CMK (cell line): Measurements from ENCODE around the gene SMCO1.
A peak's percentile ranks its signal among the peaks of the same experiment; 100 is the strongest.
"Not testable (repeated sequence)": the region's sequence is repeated elsewhere in the genome, so short reads cannot be mapped to it uniquely, and the experiment has no call there.

Experiments used
- DNase-seq: peaks from one replicate; pipeline ENCODE4 v3.0.0-alpha.2; 2010; ENCODE audit warnings: low read depth

Gene SMCO1, protein sequence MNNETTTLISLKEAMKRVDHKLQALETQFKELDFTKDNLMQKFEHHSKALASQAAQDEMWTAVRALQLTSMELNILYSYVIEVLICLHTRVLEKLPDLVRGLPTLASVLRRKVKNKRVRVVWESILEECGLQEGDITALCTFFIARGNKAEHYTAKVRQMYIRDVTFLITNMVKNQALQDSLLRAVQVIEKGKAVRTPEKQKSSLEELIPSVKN

GRCh38 chr3:196514913-196515621 is at the start of gene SMCO1:
Gene SMCO1, minus strand, starts transcription at chr3:196515346. Its CDS starts 137 bp downstream, at chr3:196515209.
- no peak for DNase-seq

DNA sequence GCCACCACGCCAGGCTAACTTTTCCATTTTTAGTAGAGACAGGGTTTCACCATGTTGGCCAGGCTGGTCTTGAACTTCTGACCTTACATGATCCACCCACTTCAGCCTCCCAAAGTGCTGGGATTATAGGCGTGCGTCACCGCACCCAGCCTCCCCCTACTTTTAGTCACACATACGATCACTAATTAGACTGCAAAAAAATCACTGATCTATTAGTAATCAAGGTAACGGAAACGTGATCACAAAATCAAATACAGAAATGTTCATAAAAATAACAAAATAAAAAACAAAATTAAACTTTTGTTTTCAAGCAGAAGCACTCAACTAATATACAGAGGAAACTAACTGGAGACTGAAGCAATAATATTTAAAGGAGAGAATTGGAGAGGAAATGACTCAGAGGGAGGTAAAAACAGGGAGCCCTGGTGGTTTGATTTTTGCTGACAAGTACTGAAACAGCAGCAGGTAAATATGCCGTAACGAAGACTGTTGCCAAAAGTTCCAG is 48.6 kb upstream of the SMCO1 start:
- no peak for DNase-seq

DNA sequence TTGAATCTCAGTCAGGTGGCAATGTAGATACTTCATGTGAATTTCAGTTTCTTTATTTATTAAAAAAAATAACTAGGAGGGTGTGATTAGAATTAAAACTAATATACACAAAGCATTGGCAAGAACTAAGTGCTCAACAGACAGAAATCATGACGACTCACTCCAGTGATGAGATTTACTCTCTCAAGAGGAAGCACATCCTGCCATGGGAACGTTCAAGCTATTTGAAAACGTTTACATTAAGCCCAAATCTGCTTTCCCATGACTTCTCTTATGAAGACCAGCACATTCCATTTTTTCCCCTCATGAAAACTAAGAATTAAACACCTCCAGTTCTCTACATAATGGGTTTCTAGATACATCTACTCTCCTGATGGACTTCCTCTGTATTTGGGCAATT is 44.7 kb upstream of the SMCO1 start:
- DNase-seq = no peak

DNA sequence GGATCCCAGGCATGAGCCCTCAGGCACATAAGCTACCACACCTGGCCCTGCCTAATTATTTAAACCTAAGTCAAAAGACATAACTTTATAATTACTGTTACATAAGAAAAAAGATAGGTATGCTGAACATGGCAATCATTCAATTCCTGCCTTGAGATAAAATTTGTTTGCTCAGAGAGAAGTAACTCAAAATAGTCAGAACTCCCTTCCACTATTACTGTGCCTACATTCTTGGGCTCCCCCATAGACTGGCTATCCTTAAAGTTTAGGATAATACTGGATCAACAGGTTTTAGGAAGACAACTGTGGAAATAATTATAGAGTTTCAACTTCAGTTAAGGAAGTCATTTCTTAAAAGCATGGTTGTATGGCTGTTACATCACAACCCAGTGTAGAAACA is 43.3 kb upstream of the SMCO1 start:
- DNase-seq = no peak

DNA sequence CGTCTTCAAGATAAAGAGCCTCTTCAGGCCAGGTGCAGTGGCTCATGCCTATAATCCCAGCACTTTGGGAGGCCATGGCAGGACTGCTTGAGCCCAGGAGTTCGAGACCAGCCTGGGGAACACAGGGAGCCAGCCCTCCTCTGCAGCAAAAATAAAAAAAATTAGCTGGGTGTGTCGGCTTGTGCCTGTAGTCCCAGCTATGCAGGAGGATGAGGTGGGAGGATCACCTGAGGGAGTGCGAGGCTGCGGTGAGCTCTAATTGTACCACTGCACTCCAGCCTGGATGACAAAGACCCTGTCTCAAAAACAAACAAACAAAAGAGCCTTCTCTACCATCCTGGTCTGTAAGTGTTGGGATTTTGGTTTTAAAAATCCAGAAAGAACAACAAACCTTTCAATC is 42.1 kb upstream of the SMCO1 start:
- DNase-seq = no peak

- DNase-seq = no peak
Measured at GRCh38 chr3:196555295-196555694, 40.1 kb upstream of the SMCO1 start.

- no peak for DNase-seq
Measured at GRCh38 chr3:196554205-196554604, 39.1 kb upstream of the SMCO1 start.

GRCh38 chr3:196553551-196553950 is 38.4 kb upstream of the SMCO1 start:
- DNase-seq = no peak

- no peak for DNase-seq
Measured at GRCh38 chr3:196552253-196552652, 37.1 kb upstream of the SMCO1 start.

DNA sequence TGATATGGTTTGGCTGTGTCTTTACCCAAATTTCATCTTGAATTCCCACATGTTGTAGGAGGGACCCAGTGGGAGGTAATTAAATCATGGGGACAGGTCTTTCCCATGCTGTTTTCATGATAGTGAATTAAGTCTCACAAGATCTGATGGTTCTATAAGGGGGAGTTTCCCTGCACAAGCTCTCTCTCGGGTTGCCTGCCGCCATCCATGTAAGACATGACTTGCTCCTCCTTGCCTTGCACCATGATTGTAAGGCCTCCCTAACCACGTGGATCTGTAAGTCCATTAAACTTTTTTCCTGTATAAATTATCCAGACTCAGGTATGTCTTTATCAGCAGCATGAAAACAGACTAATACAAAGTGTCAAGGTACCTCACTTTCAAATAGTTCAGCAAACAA is 35.0 kb upstream of the SMCO1 start:
- not testable (repeated sequence) for DNase-seq

- not testable (repeated sequence) for DNase-seq
Measured at GRCh38 chr3:196549312-196549711, 34.2 kb upstream of the SMCO1 start.

GRCh38 chr3:196547067-196547466 is 31.9 kb upstream of the SMCO1 start:
- DNase-seq = no peak

GRCh38 chr3:196546537-196546936 is 31.4 kb upstream of the SMCO1 start:
- DNase-seq = no peak

GRCh38 chr3:196544491-196544992 is 29.4 kb upstream of the SMCO1 start:
- DNase-seq = no peak

GRCh38 chr3:196541684-196542445 is 26.7 kb upstream of the SMCO1 start:
- no peak for DNase-seq

GRCh38 chr3:196537319-196537984 is 22.3 kb upstream of the SMCO1 start:
- DNase-seq = no peak

- no peak for DNase-seq
Measured at GRCh38 chr3:196533260-196533681, 18.1 kb upstream of the SMCO1 start.

DNA sequence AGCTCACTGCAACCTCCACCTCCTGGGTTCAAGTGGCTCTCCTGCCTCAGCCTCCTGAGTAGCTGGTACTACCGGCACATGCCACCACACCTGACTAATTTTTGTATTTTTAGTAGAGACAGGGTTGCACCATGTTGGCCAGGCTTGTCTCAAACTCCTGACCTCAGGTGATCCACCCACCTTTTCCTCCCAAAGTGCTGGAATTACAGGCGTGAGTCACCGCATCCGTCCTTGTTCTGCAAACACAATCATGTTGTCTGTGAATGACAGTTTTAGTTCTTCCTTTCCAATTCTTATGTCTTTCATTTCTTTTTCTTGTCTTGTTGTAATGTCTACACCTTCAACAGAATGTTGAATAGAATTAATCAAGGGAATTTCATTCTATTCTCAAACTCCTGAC is 16.3 kb upstream of the SMCO1 start:
- no peak for DNase-seq

DNA sequence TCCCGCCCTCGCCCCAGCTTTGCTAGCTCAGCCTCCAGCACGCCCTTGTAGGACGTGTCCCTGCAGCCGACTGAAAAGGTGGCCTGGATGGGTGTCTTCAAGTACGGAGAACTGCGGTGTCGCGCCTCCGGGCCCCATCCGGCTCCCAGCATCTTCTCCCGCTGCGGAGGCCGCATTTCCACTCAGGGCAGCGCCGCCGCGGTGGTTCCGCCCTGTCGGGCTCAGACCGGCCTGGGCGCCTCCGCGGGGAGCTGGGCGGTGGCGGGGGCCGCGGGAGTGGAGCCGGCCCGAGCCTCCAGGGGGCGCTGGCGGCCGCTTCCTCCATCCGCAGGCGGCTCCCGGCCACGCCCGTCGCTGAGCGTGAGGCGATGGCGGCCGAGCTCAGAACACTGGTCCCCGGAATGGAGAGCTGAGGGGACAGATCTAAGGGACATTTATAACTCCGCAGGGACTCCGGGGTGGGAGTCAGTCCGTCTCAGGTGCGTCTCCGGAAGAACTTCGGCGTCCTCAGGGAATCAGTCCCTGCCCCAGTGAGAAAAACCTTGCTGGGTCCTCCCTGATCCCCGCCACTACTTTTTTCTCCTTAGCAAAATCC is 13.6 kb upstream of the SMCO1 start:
- peak; percentile 63 for DNase-seq

DNA sequence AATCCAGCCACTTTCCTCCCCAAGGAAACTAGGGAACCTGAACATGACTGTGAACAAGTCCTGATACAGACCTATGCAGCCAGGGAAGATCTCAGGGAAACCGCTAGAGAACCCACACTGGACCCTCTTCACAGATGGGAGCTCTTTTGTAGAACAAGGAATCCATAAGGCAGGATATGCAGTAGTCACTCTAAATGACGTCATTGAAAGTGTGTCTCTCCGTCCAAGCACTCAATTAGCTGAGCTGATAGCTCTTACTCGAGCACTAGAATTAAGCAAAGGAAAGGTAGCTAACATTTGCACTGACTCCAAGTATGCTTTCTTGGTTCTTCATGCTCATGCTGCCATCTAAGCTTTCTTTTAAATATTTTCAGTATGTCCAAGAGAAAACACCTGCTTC is 10.0 kb upstream of the SMCO1 start:
- no peak for DNase-seq

DNA sequence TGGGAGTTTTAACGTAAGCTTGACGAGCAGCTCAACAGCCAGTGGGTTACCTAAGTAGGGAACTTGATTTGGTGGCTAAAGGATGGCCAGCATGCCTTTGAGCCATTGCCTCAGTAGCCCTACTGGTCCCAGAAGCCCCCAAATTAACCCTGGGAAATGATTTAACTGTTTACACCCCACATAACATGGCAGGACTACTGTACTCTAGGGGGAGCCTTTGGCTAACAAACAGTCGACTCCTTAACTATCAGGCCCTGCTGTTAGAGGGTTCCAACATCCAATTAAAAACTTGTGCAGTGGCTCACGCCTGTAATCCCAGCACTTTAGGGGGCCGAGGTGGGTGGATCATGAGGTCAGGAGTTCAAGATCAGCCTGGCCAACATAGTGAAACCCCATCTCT is 9.4 kb upstream of the SMCO1 start:
- no peak for DNase-seq

GRCh38 chr3:196523841-196524240 is 8.7 kb upstream of the SMCO1 start:
- no peak for DNase-seq
